Activated T-helper 1 cell treated with anti-CD3 and anti-CD28 coated beads, Interleukin-2, amount 50 U/mL, for 16 hours (primary cell): ENCODE data around the gene CLDN5.

ENCODE experiments used
- DNase-seq, 2 donors: peaks; one replicate each; pipeline ENCODE4 v3.0.0-alpha.2; 2020; ENCODE audit warnings: low read depth in 1 of 2, low spot score in 1 of 2

CLDN5 gene

GRCh38 chr22:19482297-19482696 is 41.9 kb downstream of the CLDN5 start:
- DNase-seq: no peak

GRCh38 chr22:19480789-19481188 is 43.4 kb downstream of the CLDN5 start:
- no peak for DNase-seq

- no peak for DNase-seq
Observed at GRCh38 chr22:19480173-19480568, 44.0 kb downstream of the CLDN5 start.

GRCh38 chr22:19479355-19480172 is 44.6 kb downstream of the CLDN5 start, which contains the start of gene CDC45:
Gene CDC45, plus strand, starts transcription at chr22:19479920. Its CDS starts 49 bp downstream, at chr22:19479969.
- DNase-seq: peak; percentile 84 to 87

GRCh38 chr22:19478901-19479354 is 45.3 kb downstream of the CLDN5 start, which contains the start of gene UFD1:
Gene UFD1, minus strand, starts transcription at chr22:19479193. Its CDS starts 108 bp downstream, at chr22:19479085.
- peak; percentile 59 to 71 for DNase-seq

- DNase-seq: no peak
Observed at GRCh38 chr22:19478045-19478900, 45.9 kb downstream of the CLDN5 start.

- no peak for DNase-seq
Observed at GRCh38 chr22:19477321-19478044, 46.7 kb downstream of the CLDN5 start.

GRCh38 chr22:19476023-19476422 is 48.2 kb downstream of the CLDN5 start:
- no peak for DNase-seq

- DNase-seq: no peak
Observed at GRCh38 chr22:19473578-19473977, 50.6 kb downstream of the CLDN5 start.
